Epidermal melanocyte (primary cell): ENCODE measurements around the gene RCN1.

Experiments used
- DNase-seq: peaks from one replicate; pipeline ENCODE4 v3.0.0; 2011; ENCODE audit warnings: low spot score; ENCODE audit not compliant: insufficient read length

RCN1 gene

DNA sequence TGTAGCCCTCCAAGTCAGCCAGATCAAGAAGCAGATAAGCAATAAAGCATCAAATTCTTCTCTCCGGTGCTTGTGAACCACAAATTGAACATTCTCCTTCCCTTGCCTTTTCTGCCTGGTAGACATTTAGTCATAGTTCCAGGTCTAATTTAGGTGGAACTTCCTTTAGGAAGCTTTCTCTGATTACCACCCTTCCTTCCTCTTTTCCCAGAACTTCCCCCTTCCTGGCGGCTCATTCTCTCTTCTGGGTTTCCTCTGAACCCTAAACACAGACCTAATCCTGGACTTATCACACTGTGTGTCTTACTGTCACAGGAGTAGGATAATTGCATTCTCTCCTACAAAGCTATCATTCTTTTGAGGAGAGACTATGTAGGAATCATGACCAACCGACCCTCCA lies 61.9 kb downstream of the RCN1 start:
- DNase-seq = no peak

DNA sequence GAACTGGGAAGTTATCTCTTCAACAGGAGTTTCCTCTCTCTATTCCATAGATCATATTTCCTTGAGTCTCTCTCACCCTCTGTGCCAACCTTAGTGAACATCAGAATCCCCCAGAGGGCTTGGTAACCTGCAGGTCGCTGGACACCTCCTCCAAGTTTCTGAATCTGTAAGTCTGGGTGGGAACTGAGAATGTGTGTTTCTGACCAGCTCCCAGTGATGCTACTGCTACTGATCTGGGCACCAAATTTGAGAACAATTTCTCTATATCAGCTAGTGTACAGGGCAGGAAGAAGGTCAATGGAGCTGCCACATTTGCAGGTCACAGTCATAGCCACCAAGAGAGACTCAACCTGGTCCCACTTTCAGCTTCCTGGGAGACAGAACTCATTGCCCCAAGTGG lies 62.9 kb downstream of the RCN1 start:
- no peak for DNase-seq

GRCh38 chr11:32154275-32154674 lies 63.4 kb downstream of the RCN1 start:
- DNase-seq = no peak
